ENCODE data around the gene SMOC2. TPM values are rescaled to one million over a fixed set of nuclear protein-coding genes. Genes with fewer than 3 reads are reported as not detected.

The SMOC2 gene
- polyA plus RNA-seq, 2 of the 4 experiments (the other 2 are of a cell fraction) = not detected

GRCh38 chr6:168496139-168496996, 55.4 kb downstream of the SMOC2 start:
- DNase-seq (ENCODE audit: low read depth in 1 of 2, low spot score in 1 of 2) (no peak), FAIRE-seq (no peak), ATAC-seq (no peak)
- H3K9me3 ChIP-seq = no peaks in the 10 kb centered on the region
- H3K4me3 ChIP-seq = no peak overlapping the region
- TF ChIP-seq CHD4 (IDR thresholded peaks at IDR 0.05; ENCODE audit: borderline replicate concordance) (no peak), TP53 (CRISPR knock-in tag; IDR thresholded peaks at IDR 0.05) (no peak), TFCP2L1 (CRISPR knock-in tag; IDR thresholded peaks at IDR 0.05) (no peak), CEBPB (IDR thresholded peaks at IDR 0.05) (no peak), HOXB5 (CRISPR knock-in tag; IDR thresholded peaks at IDR 0.05) (no peak), USF2 (IDR thresholded peaks at IDR 0.05) (no peak)
- H3K27ac ChIP-seq = no peak overlapping the region
- H3K4me2 ChIP-seq = no peak overlapping the region
- CTCF ChIA-PET = interaction anchor here (1.3 kb wide), 1 partner anchor 8 kb away, joined by 3 read pairs; no protein-coding TSS in a partner anchor
- H3K4me1 ChIP-seq = no peaks in the 10 kb centered on the region
- WGBS (ENCODE audit: missing lambda C conversion rate) = 57% methylated on average over 16 of the region's 24 CpGs
- POLR2A ChIA-PET = no interaction called here

- Histone ChIP-seq H3K9me3 (no peaks in the 10 kb centered on the region), H3K4me2 (no peak overlapping the region), H3K27ac (no peak overlapping the region), H3K4me3 (no peak overlapping the region), H3K4me1 (no peaks in the 10 kb centered on the region)
- no peak for FAIRE-seq
- DNase-seq (ENCODE audit: low read depth in 1 of 2, low spot score in 1 of 2) = no peak
- TF ChIP-seq RCOR1 (IDR thresholded peaks at IDR 0.05; ENCODE audit: low read depth, low read length) = no peak
- no peak for TF ChIP-seq SREBF2 (IDR thresholded peaks at IDR 0.05)
- TF ChIP-seq TFCP2L1 (CRISPR knock-in tag; IDR thresholded peaks at IDR 0.05) = no peak
- no peak for TF ChIP-seq HDAC2 (IDR thresholded peaks at IDR 0.05)
- no peak for TF ChIP-seq CBX8 (IDR thresholded peaks at IDR 0.05)
- no peak for TF ChIP-seq HEYL (CRISPR knock-in tag; IDR thresholded peaks at IDR 0.05)
- no peak for TF ChIP-seq MYC (IDR thresholded peaks at IDR 0.05; ENCODE audit: borderline replicate concordance, low read length)
- TF ChIP-seq ATOH8 (CRISPR knock-in tag; IDR thresholded peaks at IDR 0.05; ENCODE audit: low read depth) = no peak
- TF ChIP-seq, protein P1, sequence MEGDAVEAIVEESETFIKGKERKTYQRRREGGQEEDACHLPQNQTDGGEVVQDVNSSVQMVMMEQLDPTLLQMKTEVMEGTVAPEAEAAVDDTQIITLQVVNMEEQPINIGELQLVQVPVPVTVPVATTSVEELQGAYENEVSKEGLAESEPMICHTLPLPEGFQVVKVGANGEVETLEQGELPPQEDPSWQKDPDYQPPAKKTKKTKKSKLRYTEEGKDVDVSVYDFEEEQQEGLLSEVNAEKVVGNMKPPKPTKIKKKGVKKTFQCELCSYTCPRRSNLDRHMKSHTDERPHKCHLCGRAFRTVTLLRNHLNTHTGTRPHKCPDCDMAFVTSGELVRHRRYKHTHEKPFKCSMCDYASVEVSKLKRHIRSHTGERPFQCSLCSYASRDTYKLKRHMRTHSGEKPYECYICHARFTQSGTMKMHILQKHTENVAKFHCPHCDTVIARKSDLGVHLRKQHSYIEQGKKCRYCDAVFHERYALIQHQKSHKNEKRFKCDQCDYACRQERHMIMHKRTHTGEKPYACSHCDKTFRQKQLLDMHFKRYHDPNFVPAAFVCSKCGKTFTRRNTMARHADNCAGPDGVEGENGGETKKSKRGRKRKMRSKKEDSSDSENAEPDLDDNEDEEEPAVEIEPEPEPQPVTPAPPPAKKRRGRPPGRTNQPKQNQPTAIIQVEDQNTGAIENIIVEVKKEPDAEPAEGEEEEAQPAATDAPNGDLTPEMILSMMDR (IDR thresholded peaks at IDR 0.05) = no peak
- 52% methylated on average over 7 of the region's 10 CpGs for WGBS (ENCODE audit: missing lambda C conversion rate)
- ChIA-PET CTCF (no interaction called here), POLR2A (no interaction called here)
- ATAC-seq = no peak
These were observed 56.0 kb downstream of the SMOC2 start for GRCh38 chr6:168496997-168497331.

DNA sequence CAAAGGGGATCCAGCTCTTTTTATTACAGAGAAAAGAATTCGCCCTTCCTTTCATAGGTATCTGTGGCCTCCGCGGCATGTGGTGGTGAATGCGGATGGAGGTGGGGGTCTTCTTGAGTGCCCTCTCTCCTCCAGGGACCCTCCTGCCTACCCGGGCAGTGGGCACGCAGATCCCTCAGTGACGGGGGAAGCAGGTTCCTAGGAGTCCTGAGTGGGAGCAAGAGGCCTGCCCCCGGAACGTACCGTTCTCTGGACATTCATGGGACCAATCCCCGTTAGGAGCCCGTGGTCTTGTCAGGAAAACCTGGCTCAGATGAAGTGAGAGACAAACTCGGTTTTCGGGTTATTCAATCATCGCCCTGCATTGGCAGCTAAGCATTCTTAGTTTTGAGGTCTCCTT, 56.4 kb downstream of the SMOC2 start:
- ChIA-PET CTCF (no interaction called here), POLR2A (no interaction called here)
- H3K4me3 ChIP-seq = no peak overlapping the region
- H3K4me2 ChIP-seq = no peak overlapping the region
- H3K9me3 ChIP-seq = no peaks in the 10 kb centered on the region
- DNase-seq (ENCODE audit: low read depth in 1 of 2, low spot score in 1 of 2) = no peak
- TF ChIP-seq HOXB13 (CRISPR knock-in tag; IDR thresholded peaks at IDR 0.05; ENCODE audit: low read depth) = no peak
- no peak for TF ChIP-seq CEBPB (IDR thresholded peaks at IDR 0.05)
- no peak for TF ChIP-seq HMGXB4 (CRISPR knock-in tag; IDR thresholded peaks at IDR 0.05; ENCODE audit: borderline replicate concordance)
- no peak for TF ChIP-seq SMC3 (IDR thresholded peaks at IDR 0.05)
- no peak for FAIRE-seq
- H3K4me1 ChIP-seq = no peaks in the 10 kb centered on the region
- no peak for ATAC-seq
- H3K27ac ChIP-seq = no peak overlapping the region
- 67% methylated on average over 9 of the region's 15 CpGs for WGBS (ENCODE audit: missing lambda C conversion rate)

All from A549 (cell line).